A549 (cell line): ENCODE measurements around the gene BCL3. TPM values are rescaled to one million over a fixed set of nuclear protein-coding genes. Genes with fewer than 3 reads are reported as not detected.

Experiments used
- ATAC-seq, 2 experiments: fragments of 200-7000 bp in 1 of 2; fragments of >200 bp in 1 of 2; cut with Nextera tagmentation in 1 of 2; cut with Tn5 transposase in 1 of 2; 3 replicates each; pipeline versions ENCODE4 v1.8.0 to v1.9.1; 2018 to 2020; ENCODE audit warnings: mild to moderate bottlenecking in 1 of 2, moderate library complexity in 1 of 2
- CTCF ChIA-PET: fragments of 300-600 bp; sonication (Branson Sonifier 250); formaldehyde crosslinking; extraction: SDS; loops from one replicate; lab custom pipeline; 2021; ENCODE audit warnings: antibody characterized with exemption, inconsistent platforms; lab: Yijun Ruan, JAX
- POLR2A ChIA-PET: fragments of 350-600 bp; formaldehyde crosslinking; extraction: SDS; loops from one replicate; lab custom pipeline; 2021; ENCODE audit warnings: antibody characterized with exemption, inconsistent platforms; lab: Yijun Ruan, JAX
- DNase-seq, 2 experiments: peaks; one replicate each; pipeline versions ENCODE4 v3.0.0 to v3.0.0-alpha.2; 2011 to 2016; ENCODE audit warnings: low read depth in 1 of 2, low spot score in 1 of 2
- FAIRE-seq: peaks from 2 replicates; lab custom pipeline; 2011; peaks lifted over from hg19 to GRCh38; lab: Jason Lieb, UNC
- H3K27ac ChIP-seq, 2 experiments: fragments of >200 bp; sonication (Bioruptor Twin); formaldehyde crosslinking; 3 replicates each; pipeline ENCODE4 v1.5.1; 2016 to 2017
- H3K4me1 ChIP-seq: fragments of >200 bp; sonication (Bioruptor Twin); formaldehyde crosslinking; 3 replicates; pipeline ENCODE4 v1.6.1; 2016
- H3K4me2 ChIP-seq: fragments of >200 bp; sonication (Bioruptor Twin); formaldehyde crosslinking; 3 replicates; pipeline ENCODE4 v1.6.1; 2016
- H3K4me3 ChIP-seq: fragments of >200 bp; sonication (Bioruptor Twin); formaldehyde crosslinking; 3 replicates; pipeline ENCODE4 v1.5.1; 2016
- H3K9me3 ChIP-seq: fragments of >200 bp; sonication (Bioruptor Twin); formaldehyde crosslinking; 3 replicates; pipeline ENCODE4 v1.6.1; 2016
- CBX8 ChIP-seq: fragments of 200-600 bp; sonication (generic); IDR thresholded peaks from 2 replicates; pipeline ENCODE4 v1.6.1; 2016
- CHD4 ChIP-seq: fragments of 200-600 bp; sonication (generic); IDR thresholded peaks from 2 replicates; pipeline ENCODE4 v1.6.1; 2016; ENCODE audit warnings: antibody characterized with exemption, mild to moderate bottlenecking, borderline replicate concordance
- EHF ChIP-seq: fragments of 250-450 bp; sonication (Bioruptor Pico); IDR thresholded peaks from 2 replicates; pipeline ENCODE4 v1.5.0; 2020; ENCODE audit warnings: mild to moderate bottlenecking
- EHMT2 ChIP-seq: fragments of 200-600 bp; sonication (generic); IDR thresholded peaks from 2 replicates; pipeline ENCODE4 v1.6.1; 2016; ENCODE audit warnings: antibody characterized with exemption, low read depth, mild to moderate bottlenecking, moderate library complexity
- GATA3 ChIP-seq: IDR thresholded peaks from 2 replicates; pipeline ENCODE4 v1.6.1; 2012; ENCODE audit warnings: borderline replicate concordance
- KDM1A ChIP-seq: fragments of 200-600 bp; sonication (generic); IDR thresholded peaks from 2 replicates; pipeline ENCODE4 v1.6.1; 2016; ENCODE audit warnings: low read depth, mild to moderate bottlenecking
- MAFK ChIP-seq: fragments of 450-650 bp; IDR thresholded peaks from 2 replicates; pipeline ENCODE4 v1.6.1; 2014; ENCODE audit not compliant: partially characterized antibody
- MYC ChIP-seq: IDR thresholded peaks from 2 replicates; pipeline ENCODE4 v1.6.1; 2012; ENCODE audit warnings: mild to moderate bottlenecking, inconsistent platforms, low read length, improper control_type of control experiment, borderline replicate concordance
- NPAS2 ChIP-seq: fragments of 250-450 bp; sonication (Bioruptor Pico); IDR thresholded peaks from 2 replicates; pipeline ENCODE4 v1.8.0; 2022; ENCODE audit warnings: mild to moderate bottlenecking, moderate library complexity, borderline replicate concordance
- PBX3 ChIP-seq: IDR thresholded peaks from 2 replicates; pipeline ENCODE4 v1.6.1; 2012
- PHF8 ChIP-seq: fragments of 200-600 bp; sonication (generic); IDR thresholded peaks from 2 replicates; pipeline ENCODE4 v1.6.1; 2016; ENCODE audit warnings: low read depth, mild to moderate bottlenecking, antibody characterized with exemption, moderate library complexity, borderline replicate concordance
- POLR2A ChIP-seq: IDR thresholded peaks from 2 replicates; pipeline ENCODE4 v1.6.1; 2012; ENCODE audit warnings: mild to moderate bottlenecking, low read length
- POLR2AphosphoS2 ChIP-seq: conservative IDR thresholded peaks from 2 replicates; pipeline ENCODE4 v1.6.1; 2012; ENCODE audit warnings: low read length, improper control_type of control experiment, inconsistent platforms
- RCOR1 ChIP-seq: fragments of 150-350 bp; IDR thresholded peaks from 2 replicates; pipeline ENCODE4 v1.6.1; 2014; ENCODE audit warnings: antibody characterized with exemption, low read length, low read depth
- REST ChIP-seq: fragments of 200-600 bp; sonication (generic); IDR thresholded peaks from 2 replicates; pipeline ENCODE4 v1.6.1; 2016; ENCODE audit warnings: antibody characterized with exemption, mild to moderate bottlenecking, moderate library complexity
- SREBF2 ChIP-seq: fragments of 450-650 bp; IDR thresholded peaks from 2 replicates; pipeline ENCODE4 v1.6.1; 2014; ENCODE audit warnings: mild to moderate bottlenecking, moderate library complexity
- ZFP36 ChIP-seq: fragments of 450-650 bp; IDR thresholded peaks from 2 replicates; pipeline ENCODE4 v1.6.1; 2014; ENCODE audit warnings: borderline replicate concordance; ENCODE audit not compliant: partially characterized antibody
- ZNF302 ChIP-seq: fragments of 250-450 bp; sonication (Bioruptor Pico); IDR thresholded peaks from 2 replicates; pipeline ENCODE4 v1.9.0; 2021; ENCODE audit warnings: inconsistent platforms, mild to moderate bottlenecking, moderate library complexity
- WGBS: methylation state at CpG from one replicate; pipeline ENCODE4 v1.1.6; 2017; ENCODE audit errors: missing lambda C conversion rate; 5-methylcytosine and 5-hydroxymethylcytosine counted together
- polyA plus RNA-seq, 4 experiments: library from polyadenylated mRNA; depleted of rRNA in 3 of 4; stranded (reverse); fragments of >200 nt; fragmentation: RNase III in 1 of 4; extraction: RNeasy Plus Mini Kit Qiagen cat#74134 plus additional on column Dnase treatment in 1 of 4; gene quantifications; 2 replicates in 3 of 4; 3 replicates in 1 of 4; pipeline ENCODE4 v1.2.3, GENCODE V29; 2011 to 2017
- TF ChIP-seq, protein P1 (sequence below): fragments of 450-650 bp; IDR thresholded peaks from 2 replicates; pipeline ENCODE4 v1.6.1; 2014; ENCODE audit warnings: antibody characterized with exemption

The BCL3 gene
- polyA plus RNA-seq, 2 of the 4 experiments (the other 2 are of a cell fraction): 22.6 to 72.1 TPM

- no peak for ATAC-seq
- peaks cover 44% of the 10 kb centered on the region for H3K4me1 ChIP-seq
- TF ChIP-seq EHF (CRISPR knock-in tag) (no peak), CBX8 (no peak), KDM1A (no peak), GATA3 (no peak), ZFP36 (no peak), PBX3 (no peak), ZNF302 (CRISPR knock-in tag) (no peak), SREBF2 (no peak), PHF8 (no peak), NPAS2 (CRISPR knock-in tag) (no peak), MYC (no peak), POLR2AphosphoS2 (no peak), POLR2A (no peak), RCOR1 (no peak), MAFK (no peak), EHMT2 (no peak)
- CTCF ChIA-PET: interaction anchor here (0.9 to 48.5 kb wide), 9 partner anchors 12 to 189 kb away, joined by 4 to 1899 read pairs (median 16); partner anchors contain the start of gene BCL3
- no peak for DNase-seq
- H3K9me3 ChIP-seq: no peaks in the 10 kb centered on the region
- POLR2A ChIA-PET: interaction anchor here (1.1 to 2.3 kb wide), 4 partner anchors 20 to 41 kb away, joined by 4 to 14 read pairs (median 6); no protein-coding TSS in a partner anchor
- FAIRE-seq: no peak
- H3K4me3 ChIP-seq: no peak overlapping the region
- 74% methylated on average over 3 of the region's 3 CpGs for WGBS
- 0 out of 3 replicates have a peak overlapping the region, but pooled peaks have one; percentile 2 for H3K4me2 ChIP-seq
- peak overlapping the region; percentile 31 to 88; a peak in 5 of 6 replicates for H3K27ac ChIP-seq
Observed at GRCh38 chr19:44765949-44766335, 17.4 kb downstream of the BCL3 start.

- no peaks in the 10 kb centered on the region for H3K9me3 ChIP-seq
- peaks cover 47% of the 10 kb centered on the region for H3K4me1 ChIP-seq
- 72% methylated on average over 11 of the region's 11 CpGs for WGBS
- DNase-seq: no peak
- TF ChIP-seq CHD4: no peak
- no peak for TF ChIP-seq REST
- TF ChIP-seq, protein P1, sequence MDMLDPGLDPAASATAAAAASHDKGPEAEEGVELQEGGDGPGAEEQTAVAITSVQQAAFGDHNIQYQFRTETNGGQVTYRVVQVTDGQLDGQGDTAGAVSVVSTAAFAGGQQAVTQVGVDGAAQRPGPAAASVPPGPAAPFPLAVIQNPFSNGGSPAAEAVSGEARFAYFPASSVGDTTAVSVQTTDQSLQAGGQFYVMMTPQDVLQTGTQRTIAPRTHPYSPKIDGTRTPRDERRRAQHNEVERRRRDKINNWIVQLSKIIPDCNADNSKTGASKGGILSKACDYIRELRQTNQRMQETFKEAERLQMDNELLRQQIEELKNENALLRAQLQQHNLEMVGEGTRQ: peak; percentile 59; the same call in 1 of the 2 replicates
- TF ChIP-seq PHF8: no peak
- TF ChIP-seq, all 56 proteins: peak for 1
- POLR2A ChIA-PET: interaction anchor here (2.1 kb wide), 1 partner anchor 22 kb away, joined by 6 read pairs; no protein-coding TSS in a partner anchor
- Histone ChIP-seq H3K4me2 (no peak overlapping the region), H3K4me3 (no peak overlapping the region), H3K27ac (peak overlapping the region; percentile 56 to 88)
- ATAC-seq: no peak
- no peak for FAIRE-seq
- CTCF ChIA-PET: interaction anchor here (0.7 to 48.5 kb wide), 14 partner anchors 10 to 191 kb away, joined by 3 to 1899 read pairs (median 4); partner anchors contain the start of gene BCL3
Observed at GRCh38 chr19:44767295-44768180, 19.0 kb downstream of the BCL3 start.
